Measurements from ENCODE around the gene KDM2A.

The KDM2A gene

DNA sequence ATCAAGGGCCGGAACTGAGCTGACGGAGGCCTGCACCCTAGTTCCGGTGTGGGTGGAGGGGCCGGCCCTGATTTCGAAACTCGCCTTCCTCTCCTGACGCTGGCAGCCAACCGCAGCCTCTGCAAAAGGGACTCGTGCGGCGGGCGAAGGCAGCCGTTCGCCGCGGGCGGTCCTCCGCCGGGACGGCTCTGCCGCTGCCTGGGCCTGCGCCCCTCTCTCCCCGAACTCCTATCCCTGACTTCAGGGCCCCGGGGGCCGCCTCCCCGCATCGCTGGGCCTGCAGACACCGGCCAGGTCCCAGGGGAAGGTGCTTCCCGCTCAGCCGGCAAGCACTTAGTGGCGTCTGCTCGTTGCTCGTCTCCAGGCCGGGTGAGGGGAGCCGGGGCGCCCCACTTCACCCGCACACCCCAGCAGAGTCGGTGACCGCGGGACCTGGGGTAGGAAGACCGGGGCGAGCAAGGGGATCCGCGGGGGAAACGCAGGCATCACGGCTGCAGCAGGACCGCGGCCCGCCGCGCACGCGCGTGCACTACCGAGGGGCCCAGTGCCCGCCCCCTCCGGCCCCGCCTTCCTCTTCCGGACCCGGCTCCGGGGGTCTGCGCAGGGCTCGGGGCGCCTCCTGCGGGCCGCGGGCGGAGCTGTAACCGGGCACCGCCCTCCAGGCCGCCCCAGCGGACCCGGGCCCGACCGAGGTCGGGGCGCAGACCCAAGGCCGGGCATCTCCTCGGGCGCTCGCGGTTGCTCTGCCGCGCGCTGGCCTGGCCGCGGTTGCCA is 169.6 kb downstream of the KDM2A start:
- peak; percentile 93 to 99 for DNase-seq (ENCODE audit: low read depth in 1 of 2, low spot score in 1 of 2)
- TF ChIP-seq, protein P1, sequence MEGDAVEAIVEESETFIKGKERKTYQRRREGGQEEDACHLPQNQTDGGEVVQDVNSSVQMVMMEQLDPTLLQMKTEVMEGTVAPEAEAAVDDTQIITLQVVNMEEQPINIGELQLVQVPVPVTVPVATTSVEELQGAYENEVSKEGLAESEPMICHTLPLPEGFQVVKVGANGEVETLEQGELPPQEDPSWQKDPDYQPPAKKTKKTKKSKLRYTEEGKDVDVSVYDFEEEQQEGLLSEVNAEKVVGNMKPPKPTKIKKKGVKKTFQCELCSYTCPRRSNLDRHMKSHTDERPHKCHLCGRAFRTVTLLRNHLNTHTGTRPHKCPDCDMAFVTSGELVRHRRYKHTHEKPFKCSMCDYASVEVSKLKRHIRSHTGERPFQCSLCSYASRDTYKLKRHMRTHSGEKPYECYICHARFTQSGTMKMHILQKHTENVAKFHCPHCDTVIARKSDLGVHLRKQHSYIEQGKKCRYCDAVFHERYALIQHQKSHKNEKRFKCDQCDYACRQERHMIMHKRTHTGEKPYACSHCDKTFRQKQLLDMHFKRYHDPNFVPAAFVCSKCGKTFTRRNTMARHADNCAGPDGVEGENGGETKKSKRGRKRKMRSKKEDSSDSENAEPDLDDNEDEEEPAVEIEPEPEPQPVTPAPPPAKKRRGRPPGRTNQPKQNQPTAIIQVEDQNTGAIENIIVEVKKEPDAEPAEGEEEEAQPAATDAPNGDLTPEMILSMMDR (IDR thresholded peaks at IDR 0.05; ENCODE audit: insufficient read depth, low read length), result no peak
- TF ChIP-seq GABPA (IDR thresholded peaks at IDR 0.05; ENCODE audit: low read depth), result peak; percentile 84
- TF ChIP-seq, protein P2, sequence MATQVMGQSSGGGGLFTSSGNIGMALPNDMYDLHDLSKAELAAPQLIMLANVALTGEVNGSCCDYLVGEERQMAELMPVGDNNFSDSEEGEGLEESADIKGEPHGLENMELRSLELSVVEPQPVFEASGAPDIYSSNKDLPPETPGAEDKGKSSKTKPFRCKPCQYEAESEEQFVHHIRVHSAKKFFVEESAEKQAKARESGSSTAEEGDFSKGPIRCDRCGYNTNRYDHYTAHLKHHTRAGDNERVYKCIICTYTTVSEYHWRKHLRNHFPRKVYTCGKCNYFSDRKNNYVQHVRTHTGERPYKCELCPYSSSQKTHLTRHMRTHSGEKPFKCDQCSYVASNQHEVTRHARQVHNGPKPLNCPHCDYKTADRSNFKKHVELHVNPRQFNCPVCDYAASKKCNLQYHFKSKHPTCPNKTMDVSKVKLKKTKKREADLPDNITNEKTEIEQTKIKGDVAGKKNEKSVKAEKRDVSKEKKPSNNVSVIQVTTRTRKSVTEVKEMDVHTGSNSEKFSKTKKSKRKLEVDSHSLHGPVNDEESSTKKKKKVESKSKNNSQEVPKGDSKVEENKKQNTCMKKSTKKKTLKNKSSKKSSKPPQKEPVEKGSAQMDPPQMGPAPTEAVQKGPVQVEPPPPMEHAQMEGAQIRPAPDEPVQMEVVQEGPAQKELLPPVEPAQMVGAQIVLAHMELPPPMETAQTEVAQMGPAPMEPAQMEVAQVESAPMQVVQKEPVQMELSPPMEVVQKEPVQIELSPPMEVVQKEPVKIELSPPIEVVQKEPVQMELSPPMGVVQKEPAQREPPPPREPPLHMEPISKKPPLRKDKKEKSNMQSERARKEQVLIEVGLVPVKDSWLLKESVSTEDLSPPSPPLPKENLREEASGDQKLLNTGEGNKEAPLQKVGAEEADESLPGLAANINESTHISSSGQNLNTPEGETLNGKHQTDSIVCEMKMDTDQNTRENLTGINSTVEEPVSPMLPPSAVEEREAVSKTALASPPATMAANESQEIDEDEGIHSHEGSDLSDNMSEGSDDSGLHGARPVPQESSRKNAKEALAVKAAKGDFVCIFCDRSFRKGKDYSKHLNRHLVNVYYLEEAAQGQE (IDR thresholded peaks at IDR 0.05; ENCODE audit: insufficient replicate concordance, low read depth), result peak; percentile 71
- TF ChIP-seq SPI1 (IDR thresholded peaks at IDR 0.05; ENCODE audit: borderline replicate concordance, low read depth), result peak; percentile 68; the same call in 1 of the 2 replicates
- TF ChIP-seq POLR2AphosphoS5 (IDR thresholded peaks at IDR 0.05; ENCODE audit: low read depth), result peak; percentile 99
- H3K27ac ChIP-seq (replicated peaks), result peak overlapping the region; percentile 100
- H3K27me3 ChIP-seq (ENCODE audit: insufficient read depth, poor library complexity, severe bottlenecking), result no peaks in the 10 kb centered on the region
- H3K4me3 ChIP-seq (replicated peaks; ENCODE audit: insufficient read depth, low read length), result peak overlapping the region; percentile 45

DNA sequence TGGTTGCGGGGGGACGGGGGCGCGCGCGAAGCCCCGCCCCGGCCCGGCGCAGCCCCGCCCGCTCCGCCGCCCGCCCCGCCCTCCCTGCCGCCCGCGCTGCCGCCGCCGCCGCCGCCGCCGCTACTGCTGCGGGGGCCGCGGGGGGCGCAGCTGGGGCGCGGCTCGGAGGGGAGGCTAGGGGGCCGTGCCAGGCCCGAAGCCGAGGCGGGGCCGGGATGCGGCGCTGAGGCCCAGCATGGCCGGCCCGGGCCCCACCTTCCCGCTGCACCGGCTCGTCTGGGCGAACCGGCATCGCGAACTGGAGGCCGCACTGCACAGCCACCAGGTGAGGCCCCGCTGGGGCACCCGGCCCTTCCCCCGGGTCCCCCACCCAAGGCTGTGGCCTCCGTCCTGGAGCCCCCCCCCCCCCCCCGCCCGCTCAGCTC is 170.2 kb downstream of the KDM2A start, which contains the start of gene ANKRD13D:
TSS of gene ANKRD13D (plus strand) at position 78 of the 425 bp plus-strand sequence. CDS start at position 236, 158 bp downstream.
- Histone ChIP-seq H3K27me3 (ENCODE audit: insufficient read depth, poor library complexity, severe bottlenecking) (no peaks in the 10 kb centered on the region), H3K4me3 (replicated peaks; ENCODE audit: insufficient read depth, low read length) (peak within 1 kb of the TSS; percentile 66), H3K27ac (replicated peaks) (peak within 1 kb of the TSS; percentile 100)
- TF ChIP-seq, protein P1 (IDR thresholded peaks at IDR 0.05; ENCODE audit: insufficient read depth, low read length), result no peak
- TF ChIP-seq SPI1 (IDR thresholded peaks at IDR 0.05; ENCODE audit: borderline replicate concordance, low read depth) (no peak), GABPA (IDR thresholded peaks at IDR 0.05; ENCODE audit: low read depth) (no peak), POLR2AphosphoS5 (IDR thresholded peaks at IDR 0.05; ENCODE audit: low read depth) (no peak)
- TF ChIP-seq, protein P2 (IDR thresholded peaks at IDR 0.05; ENCODE audit: insufficient replicate concordance, low read depth), result no peak
- peak; percentile 36 to 67 for DNase-seq (ENCODE audit: low read depth in 1 of 2, low spot score in 1 of 2)

DNA sequence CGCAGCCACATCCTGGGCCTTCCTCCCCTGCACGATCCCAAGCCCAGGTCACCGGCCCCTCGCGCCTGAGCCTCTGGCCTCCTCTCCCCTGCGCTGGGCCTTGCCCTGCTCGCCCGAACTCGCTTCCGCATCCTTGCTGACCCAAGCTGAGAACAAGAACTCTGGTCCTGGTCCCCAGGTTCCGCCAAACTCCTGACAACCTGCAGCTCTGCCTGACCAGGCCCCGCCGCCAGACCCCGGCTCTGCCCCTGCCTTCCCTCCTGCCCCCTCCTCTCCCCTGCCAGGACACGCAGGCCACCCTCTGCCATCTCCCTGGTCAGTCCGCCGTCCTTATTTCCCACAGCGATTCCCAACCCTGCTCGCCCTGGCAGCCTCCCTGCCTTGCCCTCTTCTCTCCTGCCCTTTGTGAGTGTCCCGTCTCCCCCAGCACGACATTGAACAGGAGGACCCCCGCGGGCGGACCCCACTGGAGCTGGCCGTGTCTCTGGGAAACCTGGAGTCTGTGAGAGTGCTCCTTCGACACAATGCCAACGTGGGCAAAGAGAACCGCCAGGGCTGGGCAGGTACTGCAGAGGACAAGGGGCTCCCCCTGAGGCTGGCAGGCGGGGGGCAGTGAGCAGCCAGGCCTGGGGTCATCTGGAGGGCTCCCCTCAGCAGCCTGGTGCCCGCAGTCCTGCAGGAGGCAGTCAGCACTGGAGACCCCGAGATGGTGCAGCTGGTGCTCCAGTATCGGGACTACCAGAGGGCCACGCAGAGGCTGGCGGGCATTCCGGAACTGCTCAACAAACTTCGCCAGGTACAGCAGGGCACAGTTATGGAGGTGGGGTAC is 170.8 kb downstream of the KDM2A start:
- peak in 1 of 2 experiments; percentile 38 for DNase-seq (ENCODE audit: low read depth in 1 of 2, low spot score in 1 of 2)
- peak overlapping the region; percentile 66 for H3K4me3 ChIP-seq (replicated peaks; ENCODE audit: insufficient read depth, low read length)
- H3K27ac ChIP-seq (replicated peaks), result peak overlapping the region; percentile 82
- no peaks in the 10 kb centered on the region for H3K27me3 ChIP-seq (ENCODE audit: insufficient read depth, poor library complexity, severe bottlenecking)
- TF ChIP-seq, protein P1 (IDR thresholded peaks at IDR 0.05; ENCODE audit: insufficient read depth, low read length), result no peak
- no peak; the same call in 1 of the 2 replicates for TF ChIP-seq POLR2AphosphoS5 (IDR thresholded peaks at IDR 0.05; ENCODE audit: low read depth)
- TF ChIP-seq, protein P2 (IDR thresholded peaks at IDR 0.05; ENCODE audit: insufficient replicate concordance, low read depth), result no peak
- no peak for TF ChIP-seq GABPA (IDR thresholded peaks at IDR 0.05; ENCODE audit: low read depth)
- no peak for TF ChIP-seq SPI1 (IDR thresholded peaks at IDR 0.05; ENCODE audit: borderline replicate concordance, low read depth)

Data from HL-60 (cell line).